ENCODE data around the gene HS3ST1.

Gene HS3ST1

DNA sequence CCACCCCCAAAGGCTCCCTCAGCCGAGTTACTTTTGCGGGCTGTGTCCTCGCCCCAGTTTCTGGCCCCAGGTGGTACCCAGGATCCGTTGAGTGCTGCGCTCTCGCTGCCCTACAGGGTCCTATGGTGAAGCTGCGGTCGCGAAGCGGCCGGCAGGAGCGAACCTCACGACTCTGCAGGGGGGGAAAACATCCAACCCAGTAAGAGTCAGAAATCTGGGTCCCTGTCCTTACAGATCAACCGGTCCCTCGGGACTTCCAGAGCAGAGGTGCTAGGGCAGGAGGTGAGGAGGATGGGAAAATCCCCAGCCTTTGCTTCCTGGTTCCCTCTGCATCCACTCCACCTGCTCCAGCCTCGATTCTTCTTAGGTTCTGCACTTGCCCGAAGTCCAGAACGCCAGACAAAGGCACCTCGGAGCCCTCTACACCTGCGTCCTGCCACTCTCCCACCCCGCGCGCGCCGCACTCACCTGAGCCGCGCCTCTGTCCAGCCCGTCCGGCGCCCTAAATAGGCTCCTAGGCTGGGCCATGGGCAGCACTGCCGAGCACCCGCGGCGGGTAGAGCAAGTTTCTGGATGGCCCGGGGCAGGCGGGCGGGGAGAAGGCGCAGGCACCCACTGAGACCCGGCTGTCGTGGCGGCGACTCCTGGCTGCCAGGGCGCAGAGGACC is at the start of gene HS3ST1:
Gene HS3ST1 (minus strand): TSS at position 664 of the 668 bp plus-strand sequence. CDS start 28,889 bp downstream, outside the sequence.
- no peak for DNase-seq (ENCODE audit: low read depth, low spot score)

DNA sequence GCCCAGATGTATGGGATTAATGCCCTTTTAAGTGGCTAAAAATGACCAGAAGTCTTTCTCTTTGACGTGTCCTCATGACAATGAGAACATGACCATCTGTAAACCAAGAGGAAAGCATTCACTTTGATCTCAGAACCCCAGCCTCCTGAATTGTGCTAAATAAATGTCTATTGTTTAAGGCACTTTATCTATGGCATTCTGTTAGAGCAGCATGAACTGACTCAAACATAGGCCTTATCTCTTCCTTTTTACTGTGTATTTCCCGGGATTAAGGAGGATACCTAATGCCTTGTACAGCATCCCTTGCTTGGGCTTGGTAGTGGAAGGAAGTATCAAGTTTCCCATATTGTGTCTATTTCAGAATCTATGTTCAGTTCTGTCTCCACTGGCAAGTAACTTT is 47.2 kb upstream of the HS3ST1 start:
- DNase-seq (ENCODE audit: low read depth, low spot score), result no peak

DNA sequence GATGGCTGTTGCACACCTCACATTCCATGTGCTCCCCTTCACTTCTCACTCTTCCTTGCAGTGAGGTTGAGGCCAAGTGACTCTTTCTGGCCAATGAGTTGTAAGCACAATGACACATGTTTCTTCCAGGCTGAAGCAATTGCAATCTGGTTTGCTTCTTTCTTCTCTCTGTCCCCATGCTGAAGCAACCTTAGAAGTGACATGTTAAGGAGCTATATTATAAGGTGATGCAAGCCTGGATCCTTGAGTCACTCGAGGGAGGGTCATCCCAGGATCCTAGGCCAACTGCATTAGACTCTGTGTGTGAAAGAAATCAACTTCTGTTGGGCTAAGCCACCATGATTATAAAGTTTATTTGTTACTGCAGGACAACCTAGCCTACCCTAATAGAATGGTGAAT is 45.5 kb upstream of the HS3ST1 start:
- no peak for DNase-seq (ENCODE audit: low read depth, low spot score)

DNA sequence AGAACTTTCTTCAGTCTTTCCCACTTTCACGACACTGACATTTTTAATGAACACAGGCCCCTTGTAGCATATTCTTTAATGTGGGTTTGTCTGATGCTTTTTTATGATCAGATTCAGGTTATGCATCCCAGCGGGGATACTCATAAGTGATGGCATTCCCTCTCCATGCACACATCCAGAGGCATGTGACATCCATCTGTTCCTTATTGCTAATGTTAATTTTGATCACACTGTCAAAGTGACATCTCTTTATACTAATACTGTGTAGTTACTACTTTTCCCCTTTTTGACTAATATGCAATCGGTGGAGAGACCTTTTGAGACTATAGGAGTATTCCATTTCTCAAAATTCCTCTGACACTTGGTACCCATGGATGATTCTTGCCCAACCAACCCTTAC is 43.8 kb upstream of the HS3ST1 start:
- DNase-seq (ENCODE audit: low read depth, low spot score), result no peak

DNA sequence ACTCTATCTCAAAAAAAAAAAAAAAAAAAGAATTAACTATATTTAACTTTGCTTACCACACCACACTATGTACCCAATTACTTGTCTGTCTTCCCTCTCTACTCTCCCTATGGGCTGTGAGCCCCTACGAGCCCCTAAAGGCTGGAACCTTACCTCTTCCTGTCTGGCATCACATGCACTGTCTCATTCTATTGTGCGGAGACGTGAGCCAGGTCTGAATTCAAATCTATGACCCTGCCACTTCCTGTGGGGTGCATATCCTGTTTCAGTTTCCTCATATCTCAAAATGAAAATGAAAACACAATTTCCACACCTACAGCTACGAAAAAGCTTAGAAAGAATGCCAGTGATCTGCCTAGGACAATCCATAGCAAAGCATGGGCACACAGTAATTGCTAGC is 42.9 kb upstream of the HS3ST1 start:
- no peak for DNase-seq (ENCODE audit: low read depth, low spot score)

DNA sequence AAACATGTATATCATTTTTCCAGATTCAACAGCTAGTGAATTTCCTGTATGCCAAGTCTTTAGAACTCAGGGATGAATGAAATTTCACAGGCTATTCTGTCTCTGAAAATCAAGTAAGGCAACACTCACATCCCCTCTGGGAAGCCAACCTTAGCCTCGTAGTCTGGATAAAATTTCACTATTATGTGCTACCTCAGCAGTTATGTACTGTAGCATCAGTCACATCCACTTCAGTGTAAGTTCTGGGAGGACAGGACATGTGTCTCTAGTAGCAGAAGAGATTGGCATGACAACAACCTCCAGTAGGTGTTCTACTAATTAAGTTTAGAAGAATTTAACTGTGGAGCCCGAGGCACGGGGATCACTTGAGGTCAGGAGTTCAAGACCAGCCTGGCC is 42.4 kb upstream of the HS3ST1 start:
- no peak for DNase-seq (ENCODE audit: low read depth, low spot score)

DNA sequence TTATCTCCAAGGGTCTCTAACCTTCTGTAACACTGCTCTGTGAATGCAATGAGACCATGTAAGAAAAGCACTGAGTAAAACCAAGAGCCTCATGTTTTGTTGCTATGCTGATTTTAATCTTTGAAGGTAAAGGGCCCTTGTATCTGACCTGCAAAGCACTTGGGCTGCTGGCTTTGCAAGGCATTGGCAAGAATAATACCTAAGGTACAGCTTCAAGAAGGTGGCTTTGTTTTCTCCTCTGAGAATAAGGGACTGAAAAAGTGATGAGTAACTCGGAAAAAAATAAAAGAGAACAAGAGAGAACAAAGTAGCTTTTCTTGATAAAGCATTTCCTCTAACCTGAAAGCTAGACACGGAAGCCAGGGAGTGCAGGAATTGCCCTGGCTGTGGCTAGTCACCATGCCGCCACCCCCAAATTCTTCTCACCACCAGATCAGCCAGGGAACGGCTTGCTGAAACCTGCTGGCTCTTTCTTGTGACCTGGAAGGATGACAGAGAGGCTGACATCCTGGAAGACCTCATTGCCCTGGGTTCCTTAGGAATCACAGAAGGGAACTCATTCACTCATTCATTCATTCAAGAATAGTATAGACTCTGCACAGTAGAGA is 41.8 kb upstream of the HS3ST1 start:
- DNase-seq (ENCODE audit: low read depth, low spot score), result no peak

DNA sequence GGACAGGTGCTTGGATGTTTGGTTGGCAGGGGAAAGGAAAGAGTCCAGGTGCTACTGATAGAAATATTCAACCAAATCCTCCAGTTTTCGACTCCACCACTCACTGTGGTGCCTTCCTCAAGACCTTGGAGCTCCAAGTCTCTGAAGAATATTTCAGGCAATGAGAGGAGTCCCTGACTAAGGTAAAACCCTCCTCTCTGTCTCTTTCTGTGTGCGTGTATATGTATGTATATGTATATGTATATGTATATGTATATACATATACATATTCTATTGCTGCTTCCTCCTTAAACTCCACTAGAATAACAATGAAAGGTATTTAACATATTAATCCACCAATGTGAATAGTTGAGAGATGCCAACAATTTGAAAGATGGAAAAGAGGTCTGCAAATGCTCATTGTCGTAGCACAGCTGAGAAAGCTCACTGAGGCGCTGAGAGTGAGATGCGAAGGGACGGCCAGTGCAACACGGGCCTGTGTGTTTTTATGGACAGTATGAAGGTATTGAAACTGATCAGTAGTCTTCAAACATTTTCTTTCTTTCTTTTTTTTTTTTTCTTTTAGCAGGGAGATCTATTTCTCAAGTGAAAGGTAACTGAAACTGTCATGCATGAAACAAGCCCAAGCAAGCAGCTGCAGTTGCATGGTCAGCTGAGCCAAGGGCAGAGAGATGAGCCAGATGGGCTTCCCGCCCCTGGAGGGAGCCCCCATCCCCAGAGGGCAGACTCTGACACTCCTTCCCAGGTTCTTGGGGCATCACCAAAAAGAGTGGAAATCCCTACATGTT is 41.1 kb upstream of the HS3ST1 start:
- DNase-seq (ENCODE audit: low read depth, low spot score), result no peak

DNA sequence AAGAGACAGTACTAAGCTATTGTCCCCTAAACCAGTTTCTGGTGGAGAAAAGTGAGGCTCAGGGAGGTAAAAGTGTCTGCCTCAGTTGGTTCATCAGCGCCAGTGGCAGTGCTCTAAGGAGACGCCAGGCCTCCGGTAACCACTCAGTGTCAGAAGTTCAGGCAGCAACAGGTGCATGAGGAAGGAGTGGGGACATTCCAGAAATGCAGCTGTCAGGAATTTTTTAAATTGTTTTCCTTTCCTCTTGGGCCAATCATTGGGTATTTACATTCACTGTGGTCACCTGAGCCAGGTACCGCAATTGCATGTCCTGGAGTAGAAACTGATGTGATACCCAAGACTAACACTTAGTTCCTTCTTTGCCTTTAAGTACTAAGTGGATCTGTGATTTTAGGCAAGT is 40.2 kb upstream of the HS3ST1 start:
- no peak for DNase-seq (ENCODE audit: low read depth, low spot score)

DNA sequence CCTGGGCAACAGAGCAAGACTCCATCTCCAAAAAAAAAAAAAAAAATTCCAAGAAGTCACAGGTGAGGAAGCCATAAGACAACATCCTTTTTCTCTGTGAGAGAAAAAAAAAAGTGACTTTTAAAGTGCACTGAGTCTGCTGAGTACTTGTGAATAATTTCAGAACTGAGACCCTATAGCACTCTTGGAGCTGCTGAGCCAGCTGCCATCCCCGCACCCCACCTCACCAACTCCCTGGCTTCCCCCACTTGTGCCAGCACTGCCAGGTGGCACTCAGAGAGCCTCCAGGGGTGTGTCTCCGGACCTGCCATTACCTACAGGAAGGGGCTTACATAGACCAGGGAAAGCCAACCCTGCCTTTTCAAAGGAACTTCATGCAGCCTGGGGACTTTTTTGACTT is 39.2 kb upstream of the HS3ST1 start:
- no peak for DNase-seq (ENCODE audit: low read depth, low spot score)

DNA sequence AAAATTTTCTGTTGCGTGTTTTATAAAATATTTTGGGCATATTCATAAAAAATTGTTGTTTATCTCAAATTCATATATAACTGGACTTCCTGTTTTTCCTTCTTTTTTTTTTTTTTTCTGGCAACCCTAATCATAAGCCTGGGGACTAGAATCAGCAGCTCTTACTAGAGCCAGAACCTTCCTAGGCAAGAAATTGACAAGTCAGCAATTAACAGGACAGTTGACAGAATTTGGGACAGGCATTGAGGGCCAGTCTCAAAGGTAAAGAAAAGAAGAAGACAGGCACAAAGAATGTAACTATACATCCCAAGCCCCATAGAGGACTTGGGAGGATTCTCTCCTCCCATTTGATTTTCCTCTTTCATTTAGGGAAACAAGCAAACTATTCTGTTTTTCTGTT is 35.0 kb upstream of the HS3ST1 start:
- DNase-seq (ENCODE audit: low read depth, low spot score), result no peak

DNA sequence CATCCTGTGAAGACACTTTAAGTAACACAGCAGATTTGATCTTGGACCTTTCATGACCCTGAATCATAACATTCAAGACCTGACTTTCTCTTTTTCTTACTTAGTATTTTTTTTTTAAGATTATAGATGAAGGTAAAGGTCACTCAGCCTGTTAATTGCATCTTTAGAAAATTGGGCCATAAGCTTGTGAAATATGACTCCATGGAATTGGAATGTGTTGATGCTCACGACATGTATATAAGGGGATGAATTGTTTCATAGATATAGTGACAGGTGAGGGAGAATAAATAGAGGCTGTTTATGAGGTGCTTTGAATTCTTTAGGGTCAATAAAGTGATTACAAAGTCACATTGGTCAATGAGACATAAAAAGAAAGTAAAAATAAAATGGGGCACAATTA is 27.7 kb upstream of the HS3ST1 start:
- DNase-seq (ENCODE audit: low read depth, low spot score), result no peak

DNA sequence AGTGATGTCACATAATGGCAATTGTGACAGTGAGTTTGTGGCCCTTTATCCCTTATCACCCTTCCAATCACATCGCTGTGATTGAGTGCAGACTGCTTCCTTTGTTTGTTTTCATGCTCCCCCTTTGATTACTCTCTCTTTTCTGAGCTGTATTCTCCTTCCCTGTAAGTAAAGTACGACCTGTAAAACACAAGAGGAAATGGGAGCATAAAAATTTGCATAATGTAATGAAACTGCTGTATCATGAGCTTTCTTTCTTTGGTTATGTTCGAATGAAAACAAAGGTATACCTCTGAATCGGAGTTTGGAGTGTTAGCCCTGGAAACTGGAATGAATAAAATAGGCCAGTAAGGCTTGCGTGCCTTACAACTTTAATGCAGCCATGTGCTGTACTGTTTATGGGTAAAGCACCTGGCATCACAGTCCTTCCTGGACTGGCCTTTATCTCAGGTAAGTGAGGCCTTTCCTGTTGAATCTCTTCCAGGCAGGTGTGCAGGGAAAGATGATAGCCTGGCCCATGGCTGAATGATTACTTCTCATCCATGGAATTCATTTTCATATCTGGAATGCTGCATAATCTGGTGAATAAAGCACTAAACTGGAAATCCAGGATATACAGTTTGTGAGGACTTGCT is 26.6 kb upstream of the HS3ST1 start:
- DNase-seq (ENCODE audit: low read depth, low spot score), result no peak

DNA sequence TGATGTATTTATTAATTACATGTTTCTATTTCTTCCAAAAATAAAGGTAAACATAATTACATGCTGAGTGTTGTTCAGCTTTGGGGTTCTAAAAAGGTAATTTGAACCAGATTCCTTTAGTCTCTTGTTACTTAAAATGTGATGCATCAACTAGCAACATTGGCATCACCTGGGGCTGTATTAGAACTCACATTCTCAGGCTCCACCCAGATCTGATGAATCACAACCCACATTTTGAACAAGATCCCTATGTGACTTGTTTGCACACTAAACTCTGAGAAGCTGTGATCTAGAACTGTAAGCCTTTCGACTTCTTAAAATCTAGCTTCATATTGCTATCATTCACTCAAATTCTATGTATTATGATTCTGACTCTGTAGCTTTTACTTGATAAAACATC is 23.0 kb upstream of the HS3ST1 start:
- DNase-seq (ENCODE audit: low read depth, low spot score), result no peak

DNA sequence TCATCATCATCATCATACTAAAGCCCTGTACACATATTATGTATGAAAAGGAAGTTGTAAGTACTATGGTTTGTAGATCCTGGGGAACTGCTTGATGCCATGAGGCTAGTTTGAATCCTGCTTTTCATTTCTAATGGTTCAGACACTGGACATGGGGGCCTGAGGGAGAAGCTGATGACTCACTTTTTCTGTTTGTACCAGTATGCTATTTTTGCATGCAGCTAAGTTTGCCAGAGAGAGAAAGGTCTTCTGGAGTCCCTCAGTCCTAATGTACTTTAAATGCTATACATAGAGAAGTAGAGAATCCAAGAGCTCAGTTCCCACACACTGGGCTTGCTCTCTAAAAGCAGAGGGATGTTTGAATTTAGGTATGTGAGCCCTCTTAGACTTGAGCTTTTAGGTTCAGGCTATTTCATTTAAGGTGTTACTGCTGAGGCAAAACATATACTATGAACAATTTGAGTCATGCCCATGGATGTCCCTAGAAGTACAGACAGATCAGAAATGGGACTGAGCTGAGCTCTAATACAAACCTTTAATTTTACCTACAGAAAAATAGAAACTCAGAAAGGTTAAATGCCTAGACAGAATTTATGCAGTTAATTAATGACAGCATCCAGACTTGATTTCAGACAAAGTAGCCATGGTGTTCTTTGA is 17.6 kb upstream of the HS3ST1 start:
- no peak for DNase-seq (ENCODE audit: low read depth, low spot score)

DNA sequence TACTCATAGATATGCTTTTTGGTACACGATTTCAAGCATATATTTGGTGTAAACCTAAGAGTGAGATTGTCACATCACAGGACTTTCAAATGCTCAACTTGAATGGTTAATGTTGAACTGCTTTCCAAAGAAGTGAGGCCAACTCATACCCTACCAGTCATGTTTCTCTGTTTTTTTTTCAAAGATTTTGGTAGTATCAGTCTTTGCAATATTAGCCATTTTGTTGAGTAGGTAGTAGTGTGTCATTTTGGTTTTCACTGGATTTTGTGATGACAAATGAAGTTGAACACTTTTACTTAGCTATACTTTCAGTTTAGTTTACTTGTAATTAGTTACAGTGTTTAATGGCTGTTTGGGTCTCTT is 12.5 kb upstream of the HS3ST1 start:
- no peak for DNase-seq (ENCODE audit: low read depth, low spot score)

DNA sequence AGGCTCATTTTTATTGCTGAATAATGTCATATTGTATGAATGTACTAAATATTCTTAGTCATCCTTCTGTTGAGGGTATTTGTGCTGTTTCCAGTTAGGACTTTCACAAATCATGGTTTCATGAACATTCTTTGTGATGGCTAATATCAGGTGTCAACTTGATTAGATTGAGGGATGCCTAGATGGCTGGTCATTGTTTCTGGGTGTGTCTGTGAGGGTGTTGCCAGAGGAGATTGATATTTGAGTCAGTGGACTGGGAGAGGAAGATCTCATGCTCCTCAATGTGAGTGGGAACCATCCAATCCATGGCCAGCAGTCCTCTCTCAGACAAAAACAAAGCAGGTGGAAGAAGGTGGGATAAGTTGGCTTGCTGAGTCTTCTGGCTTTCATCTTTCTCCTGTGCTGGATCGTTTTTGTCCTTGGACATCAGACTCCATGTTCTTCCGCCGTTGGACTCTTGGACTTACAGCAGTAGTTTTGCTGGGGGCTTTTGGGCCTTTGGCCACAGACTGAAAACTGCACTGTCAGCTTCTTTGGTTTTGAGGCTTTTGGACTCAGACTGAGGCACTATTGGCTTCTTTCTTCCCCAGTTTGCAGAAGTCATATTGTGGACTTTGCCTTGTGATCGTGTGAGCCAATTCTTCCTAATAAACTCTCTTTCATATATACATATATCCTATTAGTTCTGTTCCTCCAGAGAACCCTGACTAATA is 11.9 kb upstream of the HS3ST1 start:
- DNase-seq (ENCODE audit: low read depth, low spot score), result no peak

DNA sequence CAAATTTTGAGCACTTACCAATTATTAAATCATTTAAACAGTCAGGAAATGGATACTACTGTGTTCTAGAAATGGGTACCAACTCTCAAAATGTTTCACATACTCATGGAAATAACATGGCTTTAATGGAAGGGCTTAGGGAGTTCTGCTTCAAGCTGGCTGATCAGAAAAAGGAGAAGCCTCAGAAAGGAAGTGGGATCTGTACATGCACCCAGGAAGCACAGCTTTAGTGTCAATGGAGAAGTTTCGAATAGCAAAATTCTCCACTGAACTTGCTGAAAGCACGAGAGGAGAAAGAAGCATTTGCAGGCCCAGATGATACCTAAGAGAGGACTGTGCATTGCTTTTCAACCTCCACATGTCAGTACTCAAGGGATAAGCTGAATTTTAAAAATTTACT is 11.1 kb upstream of the HS3ST1 start:
- no peak for DNase-seq (ENCODE audit: low read depth, low spot score)

DNA sequence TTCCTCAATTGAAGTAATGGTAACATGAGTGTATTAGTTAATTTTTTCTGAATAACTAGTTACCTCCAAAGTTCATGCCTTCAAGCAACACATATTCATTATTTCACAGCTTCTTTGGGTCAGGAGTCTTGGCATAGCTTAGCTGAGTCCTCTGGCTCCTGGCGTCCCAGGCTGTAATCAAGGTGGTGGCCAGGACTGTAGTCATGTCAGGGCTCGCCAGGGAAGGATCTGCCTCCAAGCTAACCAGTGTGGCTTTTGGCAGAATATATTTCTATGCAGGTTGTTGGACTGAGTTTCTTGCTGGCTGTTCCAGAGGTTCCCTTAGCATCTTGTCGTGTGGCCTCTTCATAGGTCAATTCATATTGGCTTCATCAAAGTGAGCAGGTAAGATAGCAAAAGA is 10.0 kb upstream of the HS3ST1 start:
- DNase-seq (ENCODE audit: low read depth, low spot score), result no peak

DNA sequence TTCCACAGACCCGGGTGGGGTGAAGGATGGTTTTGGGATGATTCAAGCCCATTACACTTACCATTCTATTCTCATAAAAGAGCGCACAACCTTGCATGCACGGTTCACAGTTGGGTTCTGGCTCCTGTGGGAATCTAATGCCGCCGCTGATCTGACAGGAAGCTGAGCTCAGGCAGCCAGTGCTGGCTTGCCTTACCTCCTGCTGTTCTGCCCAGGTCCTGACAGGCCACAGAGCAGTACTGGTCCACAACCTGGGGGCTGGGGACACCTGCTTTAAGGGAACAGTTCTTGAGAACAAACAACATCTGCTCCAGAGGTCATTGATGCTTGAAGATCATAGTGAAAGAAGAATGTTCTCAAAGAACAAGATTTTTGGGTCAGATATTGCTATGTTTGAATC is 8.0 kb upstream of the HS3ST1 start:
- no peak for DNase-seq (ENCODE audit: low read depth, low spot score)

DNA sequence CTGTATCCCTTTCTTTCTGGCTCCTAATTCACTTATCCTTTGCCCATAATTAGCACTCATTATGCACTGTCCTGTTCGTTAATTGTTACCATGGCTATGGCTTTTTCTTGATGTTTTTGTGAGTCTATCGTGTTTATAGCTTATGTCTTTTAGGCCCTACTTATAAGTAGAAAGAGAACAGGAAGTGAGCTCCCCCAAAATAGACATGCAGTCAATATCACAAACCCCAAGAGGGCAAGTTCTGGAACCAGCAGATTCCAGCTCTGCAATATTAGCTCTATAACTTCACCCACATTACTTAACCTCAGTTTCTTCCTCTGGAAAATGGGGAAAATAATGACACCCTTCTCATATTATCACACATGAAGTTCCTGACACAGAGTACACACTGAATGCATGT is 7.4 kb upstream of the HS3ST1 start:
- DNase-seq (ENCODE audit: low read depth, low spot score), result no peak

Data from iPS DF 19.7 (cell line).